NCI-H446 (cell line): ENCODE results near the gene C1D.

Experiments used
- DNase-seq, 2 experiments: peaks; one replicate each; lab custom pipeline; 2025; lab: John Stamatoyannopoulos, UW

The C1D gene

GRCh38 chr2:68062680-68063387, at the start of gene C1D:
TSS of gene C1D (minus strand) at chr2:68063004. CDS start at chr2:68047310, 15,694 bp downstream.
- peak; percentile 79 to 89 for DNase-seq

DNA sequence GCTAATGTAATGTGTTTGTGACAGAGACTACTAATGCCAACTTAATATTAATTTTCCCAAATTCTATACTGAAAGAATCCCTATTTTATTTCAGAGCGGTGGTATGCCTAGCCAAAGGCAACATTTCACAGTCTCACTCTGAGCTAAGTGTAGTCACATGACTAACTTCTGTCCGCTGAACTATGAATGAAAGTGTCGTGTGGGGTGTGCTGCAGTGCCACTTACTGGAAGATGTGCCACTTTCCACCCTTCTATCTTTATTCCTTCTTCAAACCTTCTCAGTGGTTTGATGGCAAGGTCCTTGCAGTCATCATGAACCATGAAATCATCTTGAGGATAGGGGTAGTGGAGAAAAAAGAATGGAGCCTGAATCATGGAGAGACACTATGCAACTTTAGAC, 47.3 kb upstream of the C1D start:
- no peak for DNase-seq

DNA sequence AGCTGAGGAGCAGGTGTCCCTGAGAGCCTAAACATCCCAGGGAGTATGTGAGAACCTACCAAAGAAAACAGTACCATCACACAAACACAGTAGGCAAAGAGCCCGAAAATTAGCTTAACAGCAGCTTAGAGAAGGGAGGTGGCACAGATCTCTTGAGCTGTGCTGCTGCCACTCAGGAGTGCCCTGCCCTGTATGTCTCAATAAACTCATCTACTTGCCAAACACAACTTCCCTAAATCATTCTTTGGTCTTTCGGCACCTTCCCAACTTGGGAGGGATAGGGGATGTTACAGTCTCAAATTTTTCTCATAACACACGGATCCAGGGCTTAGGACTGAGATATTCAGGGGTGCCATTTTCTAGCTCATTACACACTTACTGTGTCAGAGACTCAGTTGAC, 45.3 kb upstream of the C1D start:
- no peak for DNase-seq

DNA sequence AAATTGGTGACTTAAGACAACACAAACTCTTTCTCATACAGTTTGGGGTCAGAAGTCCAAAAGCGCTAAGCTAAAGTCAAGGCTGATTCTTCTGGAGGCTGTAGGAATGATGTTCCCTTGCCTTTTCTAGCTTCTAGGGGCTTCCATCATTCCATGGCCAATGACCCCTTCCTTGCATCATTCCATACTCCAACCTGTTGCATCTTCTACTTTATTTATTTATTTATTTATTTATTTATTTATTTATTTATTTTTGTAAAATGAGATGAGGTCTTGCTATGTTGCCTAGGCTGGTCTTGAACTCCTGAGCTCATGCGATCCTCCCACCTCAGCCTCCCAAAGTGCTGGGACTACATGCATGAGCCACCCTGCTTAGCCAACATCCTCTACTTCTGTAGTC, 44.7 kb upstream of the C1D start:
- no peak for DNase-seq

- no peak for DNase-seq
Measured at GRCh38 chr2:68104111-68104835, 41.5 kb upstream of the C1D start.

DNA sequence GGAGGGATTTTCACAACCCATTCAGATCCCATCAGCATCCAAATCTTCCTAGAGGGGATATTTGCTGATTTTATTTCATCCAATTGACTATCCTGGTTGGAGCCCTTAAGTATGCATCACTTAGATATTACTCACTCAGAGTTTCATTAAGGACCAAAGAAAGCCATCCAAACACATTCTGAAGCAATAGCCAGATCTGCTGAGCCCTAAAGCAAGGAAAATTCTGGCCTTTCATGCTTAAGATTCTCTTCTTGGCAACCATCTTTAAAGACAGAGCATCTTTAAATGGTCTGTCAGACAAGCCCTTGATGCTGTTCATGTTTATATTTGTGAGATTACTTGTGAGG, 40.9 kb upstream of the C1D start:
- DNase-seq: no peak

DNA sequence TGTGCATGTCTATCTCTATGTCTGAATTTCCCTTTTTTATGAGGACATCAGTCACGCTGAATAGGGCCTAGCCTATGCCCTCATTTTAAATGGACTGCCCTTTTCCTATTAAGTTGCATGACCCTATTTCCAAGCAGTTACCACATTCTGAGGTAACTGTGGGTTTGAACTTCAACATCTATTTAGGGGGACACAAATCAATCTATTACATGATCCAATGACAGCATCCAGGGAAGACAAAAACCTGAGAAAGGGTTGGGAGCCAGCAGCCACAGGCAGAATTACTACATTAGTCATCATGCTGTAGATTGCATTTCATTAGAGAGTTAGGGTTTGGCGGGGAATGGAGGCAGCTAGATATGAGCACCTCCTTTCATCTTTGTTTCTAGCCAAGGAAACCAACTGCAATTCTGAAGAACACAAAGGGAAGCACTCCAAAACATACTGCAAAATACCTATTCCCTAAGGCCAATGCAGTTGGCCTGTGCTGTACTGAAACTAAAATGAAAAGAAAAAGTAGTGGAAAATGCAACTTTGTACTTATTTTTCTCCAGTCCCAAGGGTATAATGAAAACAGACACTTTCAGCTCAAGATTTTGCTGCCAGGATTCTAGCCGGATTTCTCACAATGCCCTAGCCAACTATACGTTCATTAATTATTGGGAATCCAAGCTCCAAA, 40.4 kb upstream of the C1D start:
- DNase-seq: no peak

DNA sequence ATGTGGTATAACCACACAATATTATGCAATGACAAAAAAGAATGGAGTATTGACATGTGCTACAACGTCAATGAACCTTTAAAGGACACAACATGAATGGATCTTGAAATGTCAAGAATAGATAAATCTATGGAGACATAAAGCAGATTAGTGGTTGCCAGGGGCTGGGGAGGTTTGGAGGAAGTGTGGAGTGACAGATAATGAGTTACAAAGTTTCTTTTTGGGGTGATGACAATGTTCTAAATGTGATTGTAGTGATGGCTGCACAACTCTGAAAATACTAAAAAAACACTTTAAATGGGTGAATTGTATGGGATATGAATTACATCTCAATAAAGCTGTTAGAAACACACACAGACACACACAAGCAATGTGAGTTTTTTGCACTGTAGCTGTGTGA, 37.4 kb upstream of the C1D start:
- no peak for DNase-seq

DNA sequence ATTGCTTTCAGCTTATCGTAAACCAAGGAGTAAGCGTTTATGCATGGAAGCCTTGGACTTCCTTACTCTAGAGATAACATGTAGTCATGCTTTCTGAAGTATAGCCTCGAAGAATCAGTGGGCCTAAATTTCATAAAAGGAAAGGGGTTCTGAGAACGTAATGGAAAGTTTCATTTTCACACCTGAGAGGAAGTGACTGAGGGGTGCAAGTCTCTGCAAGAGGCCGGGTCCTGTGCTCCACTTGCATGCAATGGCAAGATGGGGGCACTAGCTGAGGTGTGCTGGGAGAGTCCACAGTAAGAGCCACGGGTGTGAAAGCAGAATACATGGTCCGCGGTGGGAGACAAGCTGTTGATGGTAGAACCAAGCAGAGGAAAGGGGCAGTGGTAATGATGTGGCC, 36.5 kb upstream of the C1D start:
- DNase-seq: no peak

DNA sequence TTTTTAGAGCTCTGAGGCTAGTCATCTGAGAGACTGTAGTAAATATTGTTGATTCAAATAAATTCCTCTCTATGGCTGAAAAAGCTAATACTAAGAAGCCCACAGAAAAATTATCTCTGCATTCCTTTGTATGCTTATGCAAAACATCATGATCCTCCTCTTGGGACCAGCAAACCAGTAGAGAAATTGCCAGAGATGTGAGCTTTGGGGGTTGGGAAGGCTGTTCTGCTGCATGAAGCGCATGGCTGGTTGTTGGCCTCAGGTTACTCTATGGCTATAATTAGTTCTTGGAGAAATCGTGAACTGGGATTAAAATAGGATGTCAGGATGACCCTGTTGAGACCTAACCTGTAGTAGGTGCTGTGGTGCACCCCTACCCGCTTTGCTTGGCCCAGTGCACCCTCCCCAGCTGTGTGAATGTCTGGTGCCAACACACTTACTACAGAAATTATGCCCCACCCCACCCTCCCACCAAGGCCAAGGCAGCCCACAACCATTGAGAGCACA, 35.5 kb upstream of the C1D start:
- DNase-seq: no peak

DNA sequence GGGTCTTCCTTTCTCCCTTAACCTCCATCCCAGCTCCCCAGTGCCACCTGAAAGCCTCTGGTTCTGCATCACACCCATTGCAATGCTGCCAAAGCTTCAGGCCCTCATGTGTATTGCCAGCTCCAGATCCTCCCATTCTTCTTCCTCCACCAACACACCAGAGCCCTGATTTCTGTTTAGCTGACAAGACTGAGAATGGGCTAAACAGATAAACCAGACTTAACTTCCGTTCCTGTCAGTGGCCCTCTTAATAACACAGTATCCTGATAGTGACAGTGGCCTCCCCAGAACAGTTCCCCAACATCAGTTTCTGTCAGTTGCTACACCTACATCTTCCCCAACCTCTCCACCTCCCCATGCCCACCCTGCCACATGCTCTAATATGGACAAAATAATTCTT, 31.3 kb upstream of the C1D start:
- DNase-seq: no peak

DNA sequence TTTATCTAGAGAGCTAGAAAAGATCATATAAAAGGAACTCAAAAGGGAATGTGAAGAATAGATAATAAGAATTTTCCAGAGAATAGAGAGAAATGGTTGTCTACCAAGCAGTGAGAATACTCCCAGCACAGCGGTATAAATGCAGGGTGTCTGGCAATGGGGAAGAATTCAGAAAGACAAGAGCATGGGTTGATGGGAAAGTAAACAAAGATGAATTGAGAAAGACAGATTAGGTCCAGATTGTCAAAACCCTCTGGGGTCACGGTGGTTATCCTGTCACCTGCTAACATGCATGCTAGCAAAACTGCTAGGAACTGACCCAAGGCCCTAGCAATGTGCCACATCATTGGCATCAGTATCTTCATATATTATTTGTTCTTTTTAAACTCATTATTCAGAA, 30.8 kb upstream of the C1D start:
- DNase-seq: no peak

DNA sequence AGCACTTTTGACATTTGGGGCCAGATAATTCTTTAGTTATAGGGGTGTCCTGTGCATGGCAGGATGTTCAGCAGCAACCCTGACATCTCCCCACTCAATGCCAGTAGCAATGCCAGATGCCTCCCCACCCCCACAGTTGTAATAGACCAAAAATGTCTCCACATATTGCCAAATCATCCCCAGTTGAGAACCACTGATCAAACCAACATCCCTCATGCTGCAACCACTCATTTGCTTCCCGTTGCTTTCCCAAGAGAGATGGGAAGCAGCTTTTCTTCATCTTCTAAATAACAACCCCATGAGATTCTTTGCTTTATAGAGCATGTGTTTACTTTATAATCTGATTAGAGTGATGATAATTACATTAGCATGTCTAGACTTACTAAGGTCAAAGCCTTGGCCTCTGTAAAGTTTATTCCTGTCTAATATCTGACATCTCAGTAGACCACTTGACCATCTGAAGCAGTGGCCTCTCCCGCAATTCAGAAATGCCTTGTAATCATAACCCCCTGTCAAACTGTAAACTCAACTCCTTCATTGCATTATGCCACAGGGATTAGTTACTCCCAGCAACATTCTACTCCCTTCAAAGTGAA, 28.7 kb upstream of the C1D start:
- no peak for DNase-seq

GRCh38 chr2:68089961-68090360, 27.2 kb upstream of the C1D start:
- no peak for DNase-seq

GRCh38 chr2:68088940-68089339, 26.1 kb upstream of the C1D start:
- DNase-seq: no peak

GRCh38 chr2:68086166-68086565, 23.4 kb upstream of the C1D start:
- no peak for DNase-seq

- DNase-seq: no peak
Measured at GRCh38 chr2:68083346-68083745, 20.5 kb upstream of the C1D start.

- DNase-seq: no peak
Measured at GRCh38 chr2:68074050-68074449, 11.2 kb upstream of the C1D start.

- peak in 1 of 2 experiments; percentile 1 for DNase-seq
Measured at GRCh38 chr2:68063797-68064646, 1.2 kb upstream of the C1D start.

DNA sequence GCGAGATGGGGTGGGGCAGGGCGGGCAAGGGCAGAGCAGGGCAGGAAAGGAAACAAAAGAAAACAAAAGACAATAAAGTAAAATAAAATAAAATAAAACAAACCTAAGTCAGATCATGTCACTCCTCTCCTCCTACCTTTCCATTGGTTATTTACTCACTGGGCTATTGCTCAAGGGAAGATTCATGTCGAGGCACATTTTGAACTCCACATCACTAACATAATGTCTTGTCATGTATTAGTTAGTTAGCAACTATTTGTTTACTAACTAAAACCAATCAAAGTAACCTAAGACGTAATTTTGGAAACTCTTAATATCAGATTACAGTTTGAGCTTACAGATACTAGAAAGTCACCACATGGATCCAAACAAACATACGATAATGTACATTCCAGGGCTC, 2.2 kb downstream of the C1D start:
- DNase-seq: no peak

DNA sequence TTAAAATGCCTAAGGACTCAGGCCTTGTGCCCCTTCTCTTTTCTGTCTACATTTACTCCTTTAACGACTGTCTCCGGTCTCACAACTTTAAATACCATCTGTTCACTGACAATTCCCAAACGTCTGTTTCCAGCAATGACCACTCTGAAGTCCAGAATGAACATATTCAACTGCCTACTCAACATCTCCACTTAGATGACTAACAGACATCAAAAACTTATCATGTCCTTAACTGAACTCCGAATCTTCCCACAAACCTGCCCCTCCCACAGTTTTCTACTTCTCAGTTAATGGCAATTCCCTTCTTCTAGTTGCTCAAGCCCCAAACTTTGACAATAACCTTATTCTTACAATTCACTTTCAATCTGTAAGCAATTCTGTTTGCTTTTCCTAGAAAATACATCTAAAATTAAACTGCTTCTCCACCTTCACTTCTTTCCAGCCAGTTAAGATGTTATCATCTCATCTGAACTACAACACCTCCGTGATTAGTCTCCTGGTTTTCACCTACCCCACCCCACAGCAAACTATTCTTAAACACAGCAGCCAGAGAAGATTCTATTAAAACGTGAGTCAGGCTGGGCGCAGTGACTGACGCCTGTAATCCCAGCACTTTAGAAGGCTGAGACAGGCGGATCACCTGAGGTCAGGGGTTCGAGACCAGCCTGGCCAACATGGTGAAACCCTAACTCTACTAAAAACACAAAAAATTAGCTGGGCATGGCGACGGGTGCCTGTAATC, 2.8 kb downstream of the C1D start:
- DNase-seq: no peak
